GM18499 (cell line): ENCODE data around the gene SPRED2.

Experiments used
- ATAC-seq: cut with Tn5 transposase; IDR thresholded peaks from one replicate; pipeline ENCODE4 v1.9.1; 2021; ENCODE audit warnings: moderate number of reproducible peaks; ENCODE audit not compliant: insufficient read depth, unreplicated experiment

Gene SPRED2

GRCh38 chr2:65443509-65444186, 11.2 kb upstream of the SPRED2 start:
- ATAC-seq = no peak

DNA sequence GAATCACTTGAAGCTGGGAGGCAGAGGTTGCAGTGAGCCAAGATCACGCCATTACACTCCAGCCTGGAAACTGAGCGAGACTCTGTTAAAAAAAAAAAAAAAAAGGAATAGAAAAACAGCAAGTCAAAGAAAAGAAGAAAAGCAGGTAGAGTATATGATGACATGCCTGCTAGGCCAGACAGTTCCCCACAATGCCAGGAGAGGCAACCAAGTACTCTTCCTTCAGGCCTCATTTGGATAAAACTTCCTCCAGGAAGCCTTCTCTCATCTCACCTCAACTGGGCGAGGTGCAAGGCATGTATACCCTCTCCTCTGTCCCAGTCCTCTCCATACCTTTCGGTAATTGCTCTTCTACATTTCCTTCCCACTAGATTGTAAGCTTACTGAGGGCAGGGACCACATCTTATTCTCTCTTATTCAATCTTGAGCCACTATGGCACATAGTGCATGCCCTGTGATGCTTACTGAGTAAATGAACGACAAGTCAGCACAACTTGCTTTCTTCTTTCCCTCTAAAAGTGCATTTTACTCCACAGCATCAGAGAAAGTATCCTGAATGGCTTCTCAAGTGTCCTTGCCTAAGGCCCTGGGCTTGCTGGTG, 10.1 kb upstream of the SPRED2 start:
- no peak for ATAC-seq

GRCh38 chr2:65438137-65438899, 5.9 kb upstream of the SPRED2 start:
- ATAC-seq = no peak

DNA sequence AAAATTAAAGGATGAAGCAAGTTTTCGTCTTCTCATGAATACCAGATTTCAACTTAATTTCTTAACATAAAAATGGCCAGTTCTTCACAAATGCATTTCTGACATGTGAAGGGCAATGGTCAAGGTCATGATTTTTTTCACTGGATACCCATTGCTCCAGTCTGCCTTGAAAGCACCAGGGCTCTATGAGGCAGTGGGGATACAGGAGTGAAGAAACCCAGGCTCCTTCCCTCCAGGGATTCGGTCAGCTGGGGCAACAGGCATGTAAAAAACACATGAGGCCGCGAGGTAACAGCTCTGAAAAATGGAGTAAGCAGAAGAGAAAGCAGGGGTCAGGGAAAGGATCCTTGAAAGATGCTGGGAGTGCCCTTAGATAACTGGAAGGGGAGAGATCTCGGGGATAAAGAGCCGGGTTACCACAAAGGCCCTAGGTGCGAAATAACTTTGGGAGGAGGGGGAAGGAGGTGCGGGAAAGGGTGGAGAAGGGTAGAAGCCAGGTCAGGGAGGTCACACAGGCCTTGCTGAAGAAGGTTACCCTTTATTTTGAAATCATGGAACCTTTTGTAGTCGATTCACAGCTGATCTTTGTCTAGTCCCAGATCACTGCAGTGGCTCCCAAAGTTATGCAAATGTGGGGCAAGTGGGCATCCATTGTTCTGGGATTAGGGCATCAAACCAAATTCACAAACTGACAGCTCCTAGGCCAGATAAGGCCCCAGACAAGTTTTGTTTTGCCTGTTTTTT, 5.2 kb upstream of the SPRED2 start:
- ATAC-seq = no peak

GRCh38 chr2:65436824-65437221, 4.4 kb upstream of the SPRED2 start:
- peak; percentile 73 for ATAC-seq

DNA sequence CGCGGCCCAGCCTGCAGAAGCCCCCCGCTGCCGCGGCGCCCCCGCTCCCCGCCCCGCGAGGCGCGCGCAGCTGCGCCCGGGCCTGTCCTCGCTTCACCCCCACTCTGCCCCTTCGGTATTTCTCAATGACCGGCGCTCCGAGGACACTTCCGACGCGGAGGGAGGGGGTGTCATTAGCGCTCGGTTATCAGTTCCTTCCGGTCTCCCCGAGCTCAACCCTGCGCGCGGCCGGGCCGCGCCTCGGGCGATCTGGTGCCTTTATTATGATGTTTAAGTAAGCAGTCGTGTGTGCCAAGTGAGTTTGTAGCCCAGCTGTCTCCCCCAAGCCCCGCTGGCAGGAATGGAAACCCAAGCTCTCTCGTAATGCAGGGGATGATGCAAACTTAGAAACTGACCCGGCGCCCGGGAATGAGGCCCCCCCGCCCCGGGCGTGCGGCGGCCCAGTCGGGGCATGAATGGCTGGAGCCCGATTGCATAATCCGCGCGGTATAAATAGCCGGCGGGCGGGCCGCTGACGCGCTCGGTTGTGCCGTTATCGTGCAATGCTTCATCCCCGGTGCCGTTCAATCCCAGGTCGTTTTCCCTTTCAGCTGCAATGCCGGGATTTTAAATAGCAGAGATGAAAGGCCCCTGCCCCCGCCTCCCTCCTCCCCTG, 3.9 kb upstream of the SPRED2 start:
- ATAC-seq = no peak

DNA sequence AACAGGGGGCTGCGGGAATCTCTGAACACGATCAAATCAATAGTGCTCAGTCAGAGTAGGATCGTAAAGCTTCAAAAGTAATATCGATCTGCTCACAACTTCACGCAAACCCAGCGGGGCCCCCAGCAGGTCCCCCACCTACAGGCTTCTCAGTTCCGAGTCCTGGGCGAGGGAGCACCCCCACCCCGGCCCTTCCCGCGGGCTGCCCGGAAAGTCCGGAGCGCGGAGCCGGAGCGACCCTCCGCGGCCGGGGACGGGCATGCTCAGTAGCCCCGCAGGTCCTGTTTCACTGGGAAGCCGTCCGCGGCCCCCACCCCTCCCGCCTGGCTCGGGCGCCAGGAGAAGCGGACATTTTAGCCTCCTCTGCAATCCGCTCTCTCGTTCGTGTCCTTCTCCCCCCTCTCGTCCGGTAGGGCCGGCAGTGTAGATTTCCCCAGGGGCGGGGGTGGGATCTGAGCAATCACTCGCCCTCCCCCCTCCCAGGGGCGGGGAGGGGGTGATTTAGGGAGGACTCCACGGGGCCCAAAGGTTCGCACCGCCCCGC, 3.3 kb upstream of the SPRED2 start:
- no peak for ATAC-seq

DNA sequence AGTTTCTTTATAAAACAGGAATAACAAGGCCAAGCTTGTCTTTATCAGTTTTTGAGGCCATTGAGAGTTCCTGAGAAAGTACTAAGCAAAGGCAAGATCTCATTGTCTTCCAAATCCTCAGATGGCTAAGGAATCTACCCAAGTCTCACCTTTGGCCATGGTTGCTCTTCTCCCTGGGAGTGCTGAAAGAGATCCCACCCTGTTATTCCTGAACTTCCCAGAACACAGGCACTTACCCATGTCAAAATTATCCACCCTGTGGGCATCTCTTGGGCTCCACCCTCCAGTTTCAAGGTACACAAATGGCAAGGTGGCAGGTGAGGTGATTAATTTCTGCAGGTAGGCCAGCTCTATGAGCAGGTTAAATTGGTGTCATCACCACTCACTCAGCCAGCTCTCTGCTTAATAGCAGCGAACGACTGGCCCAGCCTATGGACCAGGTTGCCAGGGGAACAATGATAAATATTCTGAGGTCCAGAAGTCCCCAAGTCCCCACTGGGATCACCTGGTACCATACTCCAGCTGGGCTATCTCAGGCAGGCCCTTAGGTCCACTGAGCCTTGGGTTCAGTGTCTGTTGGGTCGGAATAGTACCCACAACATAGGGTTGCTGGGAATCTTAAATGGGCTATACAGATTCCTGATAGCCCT, 2.3 kb upstream of the SPRED2 start:
- ATAC-seq = no peak

DNA sequence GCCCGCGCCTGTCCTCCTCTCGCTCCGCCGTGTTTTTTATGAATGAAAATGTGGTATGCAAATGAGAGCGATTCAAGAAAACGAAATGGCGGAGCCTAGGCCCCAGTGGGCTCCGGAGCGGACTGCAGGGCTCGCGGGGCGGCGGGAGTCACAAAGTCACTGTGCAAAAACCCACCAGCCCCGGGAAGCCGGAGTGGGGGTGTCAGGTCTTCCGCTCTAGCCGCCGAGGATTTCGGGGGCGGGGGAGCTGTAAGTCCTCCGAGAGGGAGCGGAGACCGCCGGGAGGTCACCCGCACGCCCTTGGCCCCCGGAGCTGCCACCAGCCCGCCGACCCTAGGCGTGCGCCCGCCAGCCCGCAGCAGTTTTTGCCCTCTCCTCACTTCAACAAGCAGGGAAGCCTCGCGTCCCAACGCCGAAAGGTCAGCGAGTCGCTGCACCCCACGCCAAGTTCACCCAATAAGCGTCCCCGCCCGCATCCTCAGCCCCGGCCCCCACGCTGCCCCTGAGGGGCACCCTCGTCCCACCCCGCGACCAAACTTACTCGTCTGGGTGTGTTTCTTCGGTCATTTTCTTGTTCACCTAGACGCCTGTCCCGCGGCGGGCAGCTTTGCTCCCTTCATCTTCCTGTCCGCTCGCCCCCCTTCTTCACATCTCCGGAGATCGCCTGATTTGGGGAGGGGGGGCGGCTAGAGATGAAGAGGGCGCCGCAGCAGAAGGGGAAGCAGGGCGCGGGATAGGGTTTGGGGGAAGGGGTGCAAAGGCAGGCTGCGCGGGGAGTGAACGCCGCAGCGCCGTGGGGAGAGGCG, 775 bp downstream of the SPRED2 start:
- ATAC-seq = no peak

DNA sequence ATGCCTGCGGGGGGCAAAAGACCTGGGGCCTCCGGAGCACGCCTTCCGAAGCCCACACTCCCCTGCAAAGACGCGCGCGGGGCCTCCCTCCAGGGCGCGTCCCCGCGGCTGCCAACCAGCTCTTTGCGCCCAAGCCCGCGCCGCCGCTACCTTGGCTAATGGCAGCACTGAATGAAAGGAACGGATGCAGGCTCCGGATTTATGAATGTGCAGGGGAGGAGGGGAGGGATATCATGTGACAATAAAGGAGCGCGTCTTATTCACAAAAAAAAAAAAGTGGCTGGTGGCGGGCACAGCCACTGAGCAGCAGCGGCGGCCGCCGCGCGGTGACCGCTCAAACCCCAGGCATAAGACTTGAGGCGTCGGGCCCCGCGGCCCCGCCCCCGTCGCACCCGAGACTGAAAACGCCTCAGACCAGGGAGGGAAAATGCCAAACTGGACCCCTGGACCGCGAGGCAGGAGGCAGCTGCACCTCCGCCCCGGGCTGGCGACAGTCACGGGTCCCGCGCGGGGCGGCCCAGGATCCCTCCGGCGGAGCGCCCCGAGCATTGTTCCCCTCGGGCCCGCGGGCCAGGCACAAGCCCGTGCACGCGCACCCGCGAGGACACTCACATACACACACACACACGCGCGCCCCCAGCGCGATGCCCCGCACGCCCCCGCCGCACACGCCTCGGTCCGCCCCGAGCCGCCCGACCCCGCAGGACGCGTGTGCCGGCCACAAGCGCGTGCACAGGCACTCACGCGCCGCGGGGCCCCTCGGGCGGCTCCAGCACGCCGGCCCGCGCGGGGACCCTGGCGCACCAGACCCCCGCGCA, 1.6 kb downstream of the SPRED2 start:
- no peak for ATAC-seq

DNA sequence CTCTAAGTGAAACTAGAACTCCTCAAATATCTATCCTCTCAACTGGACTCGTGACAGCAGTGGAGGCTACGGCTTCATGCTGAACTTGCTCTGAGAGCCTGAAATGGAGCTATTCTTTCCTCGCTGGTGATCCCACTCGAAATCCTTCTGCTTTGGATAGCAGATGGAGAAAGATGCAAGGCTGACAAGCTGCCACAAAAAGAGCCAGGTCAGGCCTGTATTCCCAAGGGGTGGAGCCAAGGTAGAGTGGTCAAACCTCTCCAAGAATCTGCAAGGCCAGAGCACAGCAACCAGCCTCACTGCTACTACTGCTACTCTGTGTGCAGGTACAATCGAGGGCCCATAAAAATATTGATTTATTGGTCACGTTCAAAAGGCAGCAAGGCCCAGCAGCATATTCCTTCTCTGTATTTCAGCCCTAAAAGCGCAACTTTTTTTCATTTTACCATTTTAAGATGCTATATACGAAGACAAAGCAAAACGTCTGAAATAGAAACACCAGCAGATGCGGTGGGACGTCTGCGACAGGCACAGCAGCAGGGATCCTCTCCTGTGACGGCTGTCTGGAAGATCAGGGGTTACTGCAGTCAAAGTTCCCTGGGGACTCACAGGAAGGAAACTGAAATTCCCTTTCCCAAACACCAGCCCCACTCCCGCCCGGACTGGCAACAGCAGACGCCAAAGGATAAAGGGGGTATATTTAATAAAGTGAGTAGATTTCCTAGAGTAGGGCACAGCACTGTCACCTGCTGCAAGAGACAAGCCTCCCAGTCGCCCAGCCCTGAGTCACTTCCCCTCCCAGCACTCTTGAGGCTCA, 2.4 kb downstream of the SPRED2 start:
- no peak for ATAC-seq

GRCh38 chr2:65427532-65427931, 4.9 kb downstream of the SPRED2 start:
- no peak for ATAC-seq

DNA sequence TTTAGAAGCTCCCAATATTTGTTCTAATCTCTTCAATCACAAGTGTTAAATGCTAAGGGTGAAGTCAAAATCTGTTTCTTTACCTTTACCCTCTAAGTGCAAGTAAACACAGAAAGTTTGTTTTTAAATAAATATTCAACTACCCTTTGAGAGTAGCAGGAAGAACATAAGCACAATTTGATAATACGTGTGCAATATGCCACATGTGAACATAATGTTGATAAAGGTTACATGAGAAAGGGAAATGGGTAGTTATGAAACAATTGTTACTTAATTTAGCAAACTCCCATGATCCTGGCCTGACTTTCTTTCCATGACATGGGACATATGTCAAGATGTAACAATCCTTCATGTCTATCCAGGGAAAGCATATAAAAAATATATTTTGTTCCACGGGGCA, 7.1 kb downstream of the SPRED2 start:
- no peak for ATAC-seq

- no peak for ATAC-seq
Measured at GRCh38 chr2:65424391-65424790, 8.0 kb downstream of the SPRED2 start.

DNA sequence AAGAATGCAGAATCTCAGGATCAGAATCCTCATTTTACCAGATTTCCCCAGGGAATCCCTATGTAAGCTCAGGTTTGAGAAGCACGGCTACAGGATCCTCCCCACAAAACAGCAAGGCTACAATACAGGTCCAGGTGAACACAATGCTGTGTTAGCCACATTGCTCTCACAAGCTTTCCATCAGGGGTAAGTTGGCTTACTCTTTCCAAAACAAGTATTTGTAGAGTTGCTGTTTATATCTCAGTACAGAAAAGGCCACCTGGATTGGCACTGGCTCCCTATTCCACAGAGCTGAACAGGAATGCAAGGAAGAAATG, 11.0 kb downstream of the SPRED2 start:
- no peak for ATAC-seq

DNA sequence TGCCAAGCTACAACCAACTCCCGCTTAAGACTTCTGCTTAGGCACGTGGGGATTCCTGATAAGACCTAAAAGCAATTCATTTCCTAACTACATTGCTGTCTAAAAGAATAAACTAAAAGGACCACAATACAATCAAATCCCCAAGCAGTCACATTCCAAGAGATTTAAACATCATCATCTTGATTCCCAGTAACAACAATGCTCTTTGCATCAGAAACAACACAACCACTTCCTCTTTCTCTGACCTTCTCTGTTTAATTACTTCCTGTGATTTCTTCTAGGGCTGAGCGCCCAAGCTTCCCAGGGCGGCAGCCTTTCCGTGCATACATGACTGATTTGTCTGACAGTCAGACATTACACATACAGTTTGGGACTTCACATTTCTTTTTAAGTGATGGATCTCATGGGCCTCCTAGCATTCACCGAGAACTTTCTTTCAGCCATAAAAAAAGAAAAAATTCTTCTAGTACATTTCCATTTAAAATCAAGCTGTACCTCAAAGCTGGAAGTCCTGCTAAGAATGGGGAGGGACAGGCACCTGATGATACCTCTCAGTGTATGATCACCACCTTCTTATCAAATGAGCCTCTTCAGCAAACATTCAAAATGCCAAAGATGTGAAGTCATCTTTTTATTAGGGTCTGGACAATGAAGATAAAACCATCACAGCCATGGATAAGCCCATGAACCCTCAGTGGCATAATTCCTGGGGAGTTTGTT, 11.5 kb downstream of the SPRED2 start:
- ATAC-seq = no peak
